Measurements from ENCODE around the gene ATP6V0A1. TPM values are rescaled to one million over a fixed set of nuclear protein-coding genes. Genes with fewer than 3 reads are reported as not detected.
A peak's percentile ranks its signal among the peaks of the same experiment; 100 is the strongest.

The ATP6V0A1 gene
- total RNA-seq, 1 donor from 2014 or later = 109 TPM

DNA sequence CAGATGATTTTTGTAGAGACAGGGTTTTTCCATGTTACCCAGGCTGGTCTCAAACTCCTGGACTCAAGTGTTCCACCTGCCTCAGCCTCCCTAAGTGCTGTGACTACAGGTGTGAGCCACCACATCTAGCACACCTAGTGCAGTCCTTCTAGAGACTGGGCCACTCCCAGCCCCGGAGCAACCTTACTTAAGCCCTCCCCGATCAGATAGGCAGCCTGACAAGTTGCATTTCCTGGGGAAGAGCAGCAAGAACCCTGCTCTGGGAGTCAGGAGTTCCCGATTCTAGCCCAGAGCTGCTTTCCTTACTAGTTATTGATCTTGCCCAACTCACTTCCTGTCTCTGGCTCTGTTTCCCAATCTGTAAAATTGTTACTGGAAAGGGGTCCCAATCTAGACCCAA, 70.4 kb downstream of the ATP6V0A1 start:
- H3K27ac ChIP-seq = no peak overlapping the region
- no peak for DNase-seq
- peaks cover 43% of the 10 kb centered on the region for H3K4me1 ChIP-seq
- no peak overlapping the region for H3K4me3 ChIP-seq
- no peaks in the 10 kb centered on the region for H3K9me3 ChIP-seq
- H3K27me3 ChIP-seq = no peaks in the 10 kb centered on the region
- H3K36me3 ChIP-seq = no peaks in the 10 kb centered on the region
- TF ChIP-seq, protein P1, sequence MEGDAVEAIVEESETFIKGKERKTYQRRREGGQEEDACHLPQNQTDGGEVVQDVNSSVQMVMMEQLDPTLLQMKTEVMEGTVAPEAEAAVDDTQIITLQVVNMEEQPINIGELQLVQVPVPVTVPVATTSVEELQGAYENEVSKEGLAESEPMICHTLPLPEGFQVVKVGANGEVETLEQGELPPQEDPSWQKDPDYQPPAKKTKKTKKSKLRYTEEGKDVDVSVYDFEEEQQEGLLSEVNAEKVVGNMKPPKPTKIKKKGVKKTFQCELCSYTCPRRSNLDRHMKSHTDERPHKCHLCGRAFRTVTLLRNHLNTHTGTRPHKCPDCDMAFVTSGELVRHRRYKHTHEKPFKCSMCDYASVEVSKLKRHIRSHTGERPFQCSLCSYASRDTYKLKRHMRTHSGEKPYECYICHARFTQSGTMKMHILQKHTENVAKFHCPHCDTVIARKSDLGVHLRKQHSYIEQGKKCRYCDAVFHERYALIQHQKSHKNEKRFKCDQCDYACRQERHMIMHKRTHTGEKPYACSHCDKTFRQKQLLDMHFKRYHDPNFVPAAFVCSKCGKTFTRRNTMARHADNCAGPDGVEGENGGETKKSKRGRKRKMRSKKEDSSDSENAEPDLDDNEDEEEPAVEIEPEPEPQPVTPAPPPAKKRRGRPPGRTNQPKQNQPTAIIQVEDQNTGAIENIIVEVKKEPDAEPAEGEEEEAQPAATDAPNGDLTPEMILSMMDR (IDR thresholded peaks at IDR 0.05) = no peak
- ATAC-seq = no peak
- intact Hi-C loops (cut with DNase I) = no loop called here

DNA sequence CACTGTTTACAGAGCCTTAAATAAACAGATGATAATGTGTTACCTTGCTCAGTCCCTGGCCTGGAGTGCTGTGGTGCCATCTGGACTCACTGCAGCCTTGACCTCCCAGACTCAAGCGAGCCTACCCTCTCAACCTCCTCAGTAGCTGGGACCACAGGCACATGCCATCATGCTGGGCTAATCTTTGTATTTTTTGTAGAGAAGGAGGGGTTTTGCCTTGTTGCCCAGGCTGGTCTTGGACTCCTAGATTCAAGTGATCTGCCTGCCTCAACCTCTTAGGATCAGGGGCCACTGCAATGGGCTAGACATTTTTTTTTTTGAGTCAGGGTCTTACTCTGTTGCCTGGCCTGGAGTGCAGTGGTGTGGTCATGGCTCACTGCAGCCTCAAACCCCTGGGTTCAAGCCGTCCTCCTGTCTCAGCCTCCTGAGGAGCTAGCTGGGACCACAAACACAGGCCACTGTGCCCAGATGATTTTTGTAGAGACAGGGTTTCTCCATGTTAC, 72.3 kb downstream of the ATP6V0A1 start:
- ATAC-seq (no peak), DNase-seq (no peak)
- H3K4me3 ChIP-seq = no peak overlapping the region
- TF ChIP-seq, protein P1 (IDR thresholded peaks at IDR 0.05) = no peak
- no peaks in the 10 kb centered on the region for H3K36me3 ChIP-seq
- no peaks in the 10 kb centered on the region for H3K9me3 ChIP-seq
- H3K4me1 ChIP-seq = peaks cover 44% of the 10 kb centered on the region
- intact Hi-C loops (cut with DNase I) = no loop called here
- peak overlapping the region; percentile 79 for H3K27ac ChIP-seq
- H3K27me3 ChIP-seq = no peaks in the 10 kb centered on the region

DNA sequence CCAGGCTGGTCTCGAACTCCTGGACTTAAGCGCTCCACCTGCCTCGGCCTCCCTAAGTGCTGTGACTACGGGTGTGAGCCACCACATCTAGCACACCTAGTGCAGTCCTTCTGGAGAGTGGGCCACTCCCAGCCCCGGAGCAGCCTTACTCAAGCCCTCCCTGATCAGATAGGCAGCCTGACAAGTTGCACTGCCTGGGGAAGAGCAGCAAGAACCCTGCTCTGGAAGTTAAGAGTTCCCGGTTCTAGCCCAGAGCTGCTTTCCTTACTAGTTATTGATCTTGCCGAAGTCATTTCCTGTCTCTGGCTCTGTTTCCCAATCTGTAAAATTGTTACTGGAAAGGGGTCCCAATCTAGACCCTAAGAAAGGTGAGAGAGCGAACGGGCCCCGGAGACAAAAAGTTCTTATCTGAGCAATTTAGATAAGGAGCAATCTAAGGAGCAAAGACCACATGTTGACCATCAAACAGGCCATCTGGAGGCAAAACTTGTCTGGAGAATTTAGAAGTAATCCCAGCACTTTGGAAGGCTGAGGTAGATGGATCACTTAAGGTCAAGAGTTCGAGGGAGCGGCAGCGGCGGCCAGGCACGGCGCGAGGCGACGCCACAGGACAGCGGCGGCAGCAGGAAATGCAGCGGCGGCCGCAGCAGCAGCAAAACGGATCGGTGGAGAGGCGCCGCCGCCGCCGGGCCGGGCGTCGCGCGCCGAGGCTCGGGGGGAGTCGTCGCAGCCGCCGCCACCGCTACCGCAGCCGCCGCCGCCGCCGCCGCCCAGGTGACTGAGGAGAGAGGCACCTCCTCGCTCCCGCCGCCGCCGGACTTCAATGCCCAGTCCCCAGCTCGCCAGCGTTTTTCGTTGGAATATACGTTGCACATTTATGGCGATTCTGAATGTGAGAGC, 73.0 kb downstream of the ATP6V0A1 start:
- peak overlapping the region; percentile 79 for H3K27ac ChIP-seq
- DNase-seq (peak; percentile 88), ATAC-seq (peak; percentile 64)
- H3K4me3 ChIP-seq = peak overlapping the region; percentile 52
- H3K27me3 ChIP-seq = no peaks in the 10 kb centered on the region
- intact Hi-C loops (cut with DNase I) = no loop called here
- peaks cover 37% of the 10 kb centered on the region for H3K4me1 ChIP-seq
- no peaks in the 10 kb centered on the region for H3K36me3 ChIP-seq
- no peaks in the 10 kb centered on the region for H3K9me3 ChIP-seq
- TF ChIP-seq, protein P1 (IDR thresholded peaks at IDR 0.05) = peak; percentile 49

DNA sequence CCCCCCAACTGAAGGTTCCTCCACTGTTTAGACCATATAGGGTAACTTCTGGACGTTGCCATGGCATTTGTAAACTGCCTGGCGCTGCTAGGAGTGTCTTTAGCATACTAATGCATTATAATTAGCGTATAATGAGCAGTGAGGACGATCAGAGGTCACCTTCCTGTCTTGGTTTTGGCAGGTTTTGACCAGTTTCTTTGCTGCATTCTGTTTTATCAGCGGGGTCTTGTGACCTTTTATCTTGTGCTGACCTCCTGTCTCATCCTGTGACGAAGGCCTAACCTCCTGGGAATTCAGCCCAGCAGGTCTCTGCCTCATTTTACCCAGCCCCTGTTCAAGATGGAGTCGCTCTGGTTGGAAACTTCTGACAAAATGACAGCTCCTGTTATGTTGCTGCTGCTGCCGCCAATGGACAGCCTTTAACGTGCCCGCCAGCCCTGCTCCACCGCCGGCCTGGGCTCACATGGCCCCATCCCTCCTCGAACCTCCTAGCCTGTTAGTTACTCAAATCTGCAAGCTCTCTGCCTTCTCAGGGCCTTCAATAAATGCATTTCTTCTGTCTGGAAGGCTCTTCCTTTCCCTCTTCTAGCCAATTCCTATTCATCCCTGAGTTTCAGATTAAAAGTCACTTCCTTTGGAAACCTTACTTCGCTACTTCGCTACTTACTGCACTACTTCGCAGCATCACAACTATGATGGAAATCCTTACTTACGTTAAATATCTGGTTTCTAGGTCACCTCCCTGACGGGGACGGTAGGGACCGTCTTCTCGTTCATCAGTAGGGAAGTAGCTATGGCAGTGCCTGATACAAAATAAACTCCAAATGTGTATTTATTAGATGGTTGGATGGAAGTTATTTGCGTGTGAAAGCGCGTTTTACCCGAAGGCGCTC, 76.7 kb downstream of the ATP6V0A1 start:
- ATAC-seq (no peak), DNase-seq (no peak)
- Histone ChIP-seq H3K4me1 (peaks cover 27% of the 10 kb centered on the region), H3K27me3 (no peaks in the 10 kb centered on the region), H3K4me3 (peak overlapping the region; percentile 55), H3K36me3 (peaks cover 19% of the 10 kb centered on the region), H3K27ac (peak overlapping the region; percentile 84), H3K9me3 (no peaks in the 10 kb centered on the region)
- TF ChIP-seq, protein P1 (IDR thresholded peaks at IDR 0.05) = no peak
- intact Hi-C loops (cut with DNase I) = no loop called here

DNA sequence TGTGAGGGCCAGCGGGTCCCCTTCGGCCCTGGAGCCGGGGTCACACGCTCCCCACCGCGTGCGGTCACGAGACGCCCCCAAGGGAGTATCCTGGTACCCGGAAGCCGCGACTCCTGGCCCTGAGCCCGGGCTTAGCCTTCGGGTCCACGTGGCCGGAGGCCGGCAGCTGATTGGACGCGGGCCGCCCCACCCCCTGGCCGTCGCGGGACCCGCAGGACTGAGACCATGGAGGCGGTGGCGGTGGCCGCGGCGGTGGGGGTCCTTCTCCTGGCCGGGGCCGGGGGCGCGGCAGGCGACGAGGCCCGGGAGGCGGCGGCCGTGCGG, 77.3 kb downstream of the ATP6V0A1 start, which contains the start of gene NAGLU:
TSS of gene NAGLU (plus strand) at position 194 of the 324 bp plus-strand sequence. CDS start at position 226, 32 bp downstream.
- peak within 1 kb of the TSS; percentile 55 for H3K4me3 ChIP-seq
- peaks cover 21% of the 10 kb centered on the region for H3K4me1 ChIP-seq
- H3K27me3 ChIP-seq = no peaks in the 10 kb centered on the region
- ATAC-seq (peak; percentile 94), DNase-seq (peak; percentile 99)
- H3K9me3 ChIP-seq = no peaks in the 10 kb centered on the region
- intact Hi-C loops (cut with DNase I) = no loop called here
- TF ChIP-seq, protein P1 (IDR thresholded peaks at IDR 0.05) = no peak
- H3K36me3 ChIP-seq = peaks cover 25% of the 10 kb centered on the region
- H3K27ac ChIP-seq = peak within 1 kb of the TSS; percentile 84

Data from upper lobe of right lung (tissue), 1 donor.